ENCODE data around the gene C5orf63.
"Not testable (repeated sequence)": the region's sequence is repeated elsewhere in the genome, so short reads cannot be mapped to it uniquely, and the experiment has no call there.

C5orf63 gene

DNA sequence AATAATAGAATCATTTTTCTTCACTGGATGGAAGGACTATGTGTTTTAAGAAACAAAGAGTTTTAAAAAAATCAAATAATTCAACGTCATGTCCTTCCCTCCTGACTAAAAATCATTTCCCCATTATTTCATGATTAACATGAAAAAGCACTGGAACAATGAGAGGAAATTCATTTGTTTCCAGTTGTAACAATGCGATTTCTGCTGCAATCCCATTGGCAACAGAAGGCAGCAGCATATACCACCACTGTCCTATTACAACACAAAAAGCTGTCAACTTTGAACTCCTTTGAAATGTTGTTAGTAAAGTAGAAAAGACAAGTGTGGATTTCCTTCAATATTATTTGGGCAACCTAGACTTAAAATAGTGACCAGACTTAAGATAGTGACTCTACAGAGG, 3.1 kb downstream of the C5orf63 start:
- FAIRE-seq: no peak

- no peak for FAIRE-seq
Observed at GRCh38 chr5:127068493-127069214, 4.6 kb downstream of the C5orf63 start.

DNA sequence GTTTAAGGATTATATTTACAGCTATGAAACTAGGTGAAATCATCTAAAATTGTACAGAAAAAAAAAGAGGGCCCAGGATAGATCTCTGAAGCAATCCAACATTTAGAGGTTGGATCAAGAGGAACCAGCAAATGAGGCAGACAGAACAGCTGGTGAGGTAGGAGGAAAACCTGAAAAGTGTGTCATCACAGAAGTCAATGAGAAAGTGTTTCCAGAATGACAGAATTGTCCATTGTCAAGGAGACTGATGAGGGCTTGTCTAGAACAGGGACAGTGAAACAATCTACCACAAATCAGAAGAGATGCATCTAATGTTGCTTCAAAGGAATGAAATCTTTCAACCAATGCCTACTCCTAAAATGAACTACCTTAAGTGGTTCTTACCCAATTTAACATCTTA, 6.6 kb downstream of the C5orf63 start:
- FAIRE-seq: no peak

DNA sequence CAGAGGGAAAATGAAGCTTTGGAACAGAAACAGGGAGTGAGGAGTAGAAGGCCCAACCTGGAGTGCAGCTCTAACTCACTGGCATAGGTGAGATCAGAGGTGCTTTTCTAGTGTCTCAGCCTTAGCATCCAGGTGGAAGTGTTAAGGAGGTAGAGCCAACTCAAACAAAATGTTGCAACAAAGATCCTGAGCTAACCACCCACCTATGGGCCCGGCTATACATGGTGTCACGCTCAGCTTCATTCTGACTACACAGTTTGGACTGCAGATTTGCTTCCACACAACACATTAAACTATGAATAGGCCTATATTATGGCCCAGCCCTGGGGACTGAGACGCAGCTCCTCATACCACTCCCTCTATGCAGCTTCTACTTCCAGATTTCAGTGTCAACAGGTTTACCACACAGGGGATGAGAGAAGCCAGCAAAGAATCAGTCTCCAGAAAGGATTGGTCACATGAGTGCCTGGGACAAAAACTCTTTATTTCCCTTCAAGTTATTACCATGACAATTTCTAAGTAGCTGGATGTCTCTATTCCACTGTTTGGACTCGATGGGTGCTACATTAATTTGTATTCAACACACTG, 9.0 kb downstream of the C5orf63 start:
- no peak for FAIRE-seq

DNA sequence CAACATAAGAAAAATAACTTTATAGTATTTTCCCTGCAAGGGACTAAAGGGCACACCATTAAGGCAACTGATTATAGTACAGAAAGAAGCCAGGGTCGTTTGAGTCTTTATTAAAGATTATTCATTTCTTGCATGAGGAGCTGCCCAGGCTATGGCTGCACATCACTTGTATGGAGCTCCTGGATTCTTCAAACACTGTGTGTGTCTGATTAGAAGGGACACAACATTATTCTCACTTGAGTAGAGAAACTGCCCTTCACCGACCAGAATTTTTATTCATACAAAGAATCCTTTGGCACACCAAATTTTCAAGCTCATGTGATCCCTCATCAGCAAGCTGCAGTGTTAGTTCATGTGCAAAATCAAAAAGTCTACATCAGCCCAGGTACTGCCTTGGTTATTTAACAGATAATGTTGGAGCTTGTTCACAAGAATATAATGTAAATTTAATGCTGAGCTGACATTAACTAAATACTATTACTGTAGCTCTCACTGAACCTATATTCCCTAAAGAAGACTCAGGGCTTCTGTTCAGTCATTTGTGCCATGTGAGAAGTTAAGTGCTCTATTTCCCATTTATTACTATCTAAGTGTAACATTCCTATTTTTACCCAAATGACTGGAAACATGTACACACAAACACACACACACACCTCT, 9.9 kb downstream of the C5orf63 start:
- FAIRE-seq: no peak

- no peak for FAIRE-seq
Observed at GRCh38 chr5:127061956-127062355, 11.3 kb downstream of the C5orf63 start.

DNA sequence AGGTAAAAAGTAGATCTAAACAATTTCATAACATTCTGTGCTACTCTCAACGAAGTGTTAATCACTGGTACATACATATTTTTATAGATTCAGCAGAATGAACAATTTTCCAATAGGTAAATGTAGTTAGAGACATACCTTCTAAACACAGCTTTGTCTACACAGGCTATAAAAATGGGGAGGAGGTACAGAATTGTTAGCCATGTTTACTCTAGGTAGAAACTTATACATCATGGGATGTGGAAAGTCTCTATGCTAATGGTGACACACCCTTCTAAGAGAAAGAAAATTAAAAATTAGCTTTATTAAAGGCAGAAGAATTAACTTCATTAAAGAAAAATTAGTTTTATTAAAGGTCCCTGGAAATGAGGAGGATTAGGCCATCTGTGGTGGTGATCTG, 11.8 kb downstream of the C5orf63 start:
- no peak for FAIRE-seq

DNA sequence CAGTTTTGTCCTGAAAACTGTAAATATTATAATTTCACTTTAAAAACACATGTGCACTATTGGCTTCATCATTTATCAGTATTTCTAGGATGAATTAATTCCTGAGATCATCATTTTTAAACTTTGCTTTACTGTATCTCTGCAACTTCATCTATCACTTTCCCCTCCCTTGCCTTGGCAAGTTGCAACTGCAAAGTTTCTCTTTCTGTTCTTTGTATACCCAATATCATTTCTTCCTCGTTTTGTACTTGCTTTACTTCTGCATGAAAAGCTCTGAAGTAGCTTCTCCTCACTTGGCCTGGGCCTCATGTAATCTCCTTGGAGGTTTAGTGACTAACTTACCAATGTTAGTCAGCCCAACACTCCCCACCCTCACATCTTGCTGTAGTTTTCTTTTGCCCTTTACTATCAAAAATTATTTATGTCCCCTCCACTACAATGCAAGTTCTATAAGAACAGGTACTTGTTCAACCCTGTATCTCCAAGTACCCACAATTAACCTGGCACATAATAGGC, 12.8 kb downstream of the C5orf63 start:
- no peak for FAIRE-seq

- FAIRE-seq: no peak
Observed at GRCh38 chr5:127056896-127057295, 16.4 kb downstream of the C5orf63 start.

DNA sequence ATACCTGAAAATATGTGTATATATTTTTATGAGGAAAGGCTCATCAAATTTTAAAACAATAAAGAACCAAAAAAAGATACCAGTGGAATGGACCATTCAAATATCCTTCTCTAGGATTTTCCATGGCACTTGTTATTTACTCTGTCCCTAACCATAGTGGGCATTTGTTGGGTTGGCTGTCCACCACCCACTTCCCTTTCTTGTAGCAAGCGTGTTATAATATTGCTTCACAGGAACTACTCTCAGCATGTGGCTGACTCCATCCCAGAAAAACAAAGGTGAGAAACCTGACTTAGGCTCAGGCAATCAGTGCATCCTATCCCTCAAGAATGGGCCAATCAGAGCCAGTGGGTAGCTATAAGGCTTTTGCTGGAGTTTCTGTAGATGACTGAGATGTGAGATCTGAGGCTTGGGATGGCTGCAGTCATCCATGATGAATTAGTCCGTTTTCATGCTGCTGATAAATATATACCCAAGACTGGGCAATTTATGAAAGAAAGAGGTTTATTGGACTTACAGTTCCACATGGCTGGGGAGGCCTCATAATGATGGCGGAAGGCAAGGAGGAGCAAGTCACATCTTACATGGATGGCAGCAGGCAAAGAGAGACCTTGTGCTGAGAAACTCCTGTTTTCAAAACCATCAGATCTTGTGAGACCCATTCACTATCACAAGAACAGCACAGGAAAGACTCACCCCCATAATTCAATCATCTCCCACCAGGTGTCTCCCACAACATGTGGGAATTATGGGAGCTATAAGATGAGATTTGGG, 17.2 kb downstream of the C5orf63 start:
- no peak for FAIRE-seq

DNA sequence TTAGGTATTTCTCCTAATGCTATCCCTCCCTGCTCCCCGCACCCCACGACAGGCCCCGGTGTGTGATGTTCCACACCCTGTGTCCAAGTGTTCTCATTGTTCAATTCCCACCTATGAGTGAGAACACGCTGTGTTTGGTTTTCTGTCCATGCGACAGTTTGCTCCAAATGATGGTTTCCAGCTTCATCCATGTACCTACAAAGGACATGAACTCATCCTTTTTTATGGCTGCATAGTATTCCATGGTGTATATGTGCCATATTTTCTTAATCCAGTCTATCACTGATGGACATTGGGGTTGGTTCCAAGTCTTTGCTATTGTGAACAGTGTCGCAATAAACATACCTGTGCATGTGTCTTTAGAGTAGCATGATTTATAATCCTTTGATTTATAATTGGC, 19.8 kb downstream of the C5orf63 start:
- FAIRE-seq: not testable (repeated sequence)

DNA sequence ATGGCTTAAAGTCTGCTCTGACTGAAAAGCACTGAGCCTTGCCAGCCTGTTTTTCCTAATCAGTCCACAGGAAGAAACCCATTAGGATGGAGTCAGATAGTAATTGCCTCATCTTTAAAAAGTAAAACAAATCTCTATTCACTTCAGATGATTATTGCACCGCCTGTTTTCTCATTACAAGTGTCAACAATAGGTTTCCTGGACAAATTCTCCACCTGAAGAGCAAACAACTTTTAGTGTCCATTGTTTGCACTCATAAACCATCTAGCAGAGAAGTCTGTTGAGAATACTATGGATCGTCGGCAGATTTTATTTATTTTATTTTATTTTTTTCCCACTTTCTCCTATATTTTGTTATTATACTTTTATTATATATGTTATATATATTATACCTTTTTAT, 20.3 kb downstream of the C5orf63 start:
- FAIRE-seq: no peak

DNA sequence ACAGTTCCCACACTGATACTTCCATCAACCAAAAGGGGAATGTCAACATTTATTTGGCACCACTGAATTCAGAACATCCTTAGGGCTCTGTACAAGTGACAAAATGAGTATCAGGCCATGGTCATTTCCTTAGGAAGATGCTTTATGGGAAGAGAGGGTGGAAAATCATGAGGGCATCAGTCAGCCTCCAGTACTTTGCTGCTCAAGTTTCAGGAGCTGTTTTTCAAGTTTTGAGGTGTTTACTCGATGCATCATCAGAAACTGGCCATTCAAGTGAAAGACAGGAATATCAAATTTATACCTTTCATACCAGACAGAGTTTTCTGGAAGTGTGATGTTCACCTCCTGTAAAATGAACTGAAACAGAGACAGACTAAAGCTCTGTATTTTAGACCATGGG, 21.7 kb downstream of the C5orf63 start:
- FAIRE-seq: no peak

- no peak for FAIRE-seq
Observed at GRCh38 chr5:127046343-127047072, 26.8 kb downstream of the C5orf63 start.

DNA sequence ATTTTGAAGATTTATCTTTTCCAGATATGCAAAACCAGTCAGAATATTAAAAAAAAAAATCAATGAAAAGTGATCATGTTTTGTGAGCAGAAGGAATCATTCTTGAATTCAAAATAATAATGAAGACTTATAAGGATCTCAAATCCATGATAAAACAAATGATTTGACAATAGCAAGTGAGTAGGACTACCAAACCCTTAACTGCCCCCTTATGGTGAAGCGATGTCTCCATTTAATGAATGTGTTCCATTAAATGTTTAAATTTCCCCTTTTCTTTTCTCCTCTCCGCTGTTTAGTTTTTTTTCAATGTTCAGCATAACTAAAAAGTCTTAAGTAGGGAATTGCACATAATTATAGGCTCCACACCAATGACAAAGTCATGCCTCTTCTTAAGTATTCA, 30.7 kb downstream of the C5orf63 start:
- FAIRE-seq: no peak

GRCh38 chr5:127041571-127041970, 31.7 kb downstream of the C5orf63 start:
- no peak for FAIRE-seq

- no peak for FAIRE-seq
Observed at GRCh38 chr5:127040796-127041520, 32.3 kb downstream of the C5orf63 start.

DNA sequence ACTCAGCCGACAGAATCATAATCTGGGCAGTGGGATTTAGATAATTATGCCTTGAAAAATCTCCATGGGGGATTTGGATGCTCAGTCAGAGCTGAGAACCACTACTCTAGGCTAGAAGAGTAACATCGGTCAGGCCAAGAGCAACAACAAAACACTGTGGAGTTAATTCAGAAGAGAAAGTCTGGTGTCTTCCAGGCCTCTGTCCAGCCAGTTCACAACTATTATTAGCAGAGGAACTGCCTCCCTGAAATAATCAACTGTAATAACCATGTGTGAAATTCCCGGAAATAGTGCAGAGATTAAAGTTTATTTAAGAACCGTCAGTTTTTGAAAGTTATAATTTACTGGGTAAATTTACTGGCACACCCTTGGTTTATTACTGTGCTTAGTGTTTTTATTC, 34.8 kb downstream of the C5orf63 start:
- no peak for FAIRE-seq

DNA sequence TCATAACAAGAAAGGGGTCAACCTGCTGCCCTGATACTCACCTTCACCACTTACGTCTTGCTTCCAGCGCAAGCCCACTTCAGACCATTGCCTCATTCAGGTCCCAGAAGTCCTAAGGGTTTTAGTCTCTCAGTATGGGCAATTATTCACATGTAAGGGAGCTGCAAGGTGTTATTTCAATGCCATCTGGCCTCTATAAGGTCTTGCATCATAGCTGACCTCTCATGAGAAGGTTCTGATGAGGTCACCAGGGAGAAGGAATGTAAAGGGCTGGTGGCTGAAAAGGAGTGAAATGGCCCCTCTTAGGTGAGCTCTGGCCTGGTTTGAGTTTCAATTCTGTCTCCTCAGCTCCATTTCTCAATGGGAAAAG, 41.5 kb downstream of the C5orf63 start:
- no peak for FAIRE-seq

DNA sequence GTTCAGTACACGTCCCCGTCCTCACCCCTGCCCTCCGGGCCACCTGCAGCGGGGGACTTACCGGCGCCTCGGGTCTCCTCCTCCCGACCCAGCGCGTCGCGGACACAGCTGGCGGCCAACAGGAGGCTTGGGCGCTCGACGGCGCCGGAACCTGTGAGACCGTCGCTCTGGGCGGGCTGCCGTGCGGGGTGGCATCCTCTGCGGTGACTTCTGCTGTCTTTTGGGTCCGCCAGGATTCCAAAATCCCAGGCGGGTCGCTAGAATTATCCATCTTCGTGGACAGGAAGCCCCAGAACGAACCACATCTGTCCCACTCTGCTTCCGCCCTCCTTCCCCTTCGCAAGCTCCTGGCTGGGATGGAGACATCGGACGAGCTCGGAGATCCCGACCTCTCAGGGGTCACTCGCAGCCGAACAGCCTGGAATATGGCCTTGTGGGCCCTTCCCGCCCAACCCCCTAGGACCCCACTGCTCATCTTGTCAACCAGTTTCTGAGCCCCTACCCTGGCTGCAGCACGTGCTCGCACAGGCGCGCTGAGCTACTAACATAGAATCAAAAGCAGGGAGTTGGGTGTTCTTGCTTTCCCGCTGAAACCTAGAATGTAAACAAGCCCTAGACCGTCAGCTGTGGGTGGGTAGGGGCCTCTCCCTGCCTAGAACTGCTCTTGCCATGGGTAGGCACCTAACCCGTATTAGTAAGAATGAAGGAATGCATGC, 42.0 kb downstream of the C5orf63 start:
- FAIRE-seq: no peak

All from endometrium (tissue), 2 donors.